GM11168 (cell line): ENCODE data around the gene APOC3.

Experiments
- in situ Hi-C: fragments of 300-500 bp; cut with MboI; formaldehyde crosslinking; loops from one replicate; pipeline ENCODE4 v1.12.0; 2022; ENCODE audit warnings: low sequenced_read_pairs; ENCODE audit not compliant: unreplicated experiment

APOC3 gene

DNA sequence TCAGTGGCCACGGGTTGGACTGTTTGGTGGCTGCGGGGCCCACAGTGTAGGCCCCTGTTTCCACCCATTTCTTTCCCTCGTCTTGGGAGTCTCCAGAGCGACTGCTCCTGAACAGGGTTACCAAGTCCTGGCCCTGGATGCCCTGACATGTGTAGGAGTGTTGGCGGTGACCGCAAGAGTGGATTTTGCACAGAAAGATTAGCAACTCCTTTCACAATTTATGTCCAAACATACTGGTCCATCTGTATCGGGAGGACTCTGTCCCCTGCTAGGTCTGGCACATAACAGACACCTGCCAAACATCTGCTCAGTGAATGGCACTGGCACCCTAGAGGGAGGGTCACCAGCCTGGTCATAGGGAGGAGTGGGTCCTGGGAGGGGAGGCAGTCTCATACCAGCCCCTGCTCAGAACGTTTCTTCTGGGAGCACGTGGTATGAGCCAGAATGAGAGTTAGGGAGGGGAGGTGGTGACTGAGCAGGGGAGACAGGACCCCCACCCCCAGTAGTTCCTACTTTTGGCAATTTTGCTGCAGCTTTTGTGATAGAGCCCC lies 11.1 kb downstream of the APOC3 start:
- in situ Hi-C loops: no loop called here

DNA sequence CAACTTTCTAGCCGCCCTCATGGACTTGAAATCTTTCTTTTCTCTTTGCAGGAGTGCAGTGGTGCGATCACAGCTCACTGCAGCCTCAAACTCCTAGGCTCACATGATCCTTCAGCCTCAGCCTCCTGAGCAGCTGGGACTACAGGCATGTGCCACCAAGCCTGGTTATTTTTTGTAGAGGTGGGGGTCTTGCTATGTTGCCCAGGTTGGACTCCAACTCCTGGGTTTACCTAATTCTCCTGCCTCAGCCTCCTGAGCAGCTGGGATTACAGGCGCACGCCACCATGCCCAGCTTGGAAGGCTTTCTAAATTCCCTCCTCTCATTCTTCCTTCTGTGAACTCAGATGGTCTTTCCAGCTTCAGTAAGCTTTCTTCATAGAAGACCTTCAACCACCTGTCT lies 12.4 kb downstream of the APOC3 start:
- in situ Hi-C loops: no loop called here

DNA sequence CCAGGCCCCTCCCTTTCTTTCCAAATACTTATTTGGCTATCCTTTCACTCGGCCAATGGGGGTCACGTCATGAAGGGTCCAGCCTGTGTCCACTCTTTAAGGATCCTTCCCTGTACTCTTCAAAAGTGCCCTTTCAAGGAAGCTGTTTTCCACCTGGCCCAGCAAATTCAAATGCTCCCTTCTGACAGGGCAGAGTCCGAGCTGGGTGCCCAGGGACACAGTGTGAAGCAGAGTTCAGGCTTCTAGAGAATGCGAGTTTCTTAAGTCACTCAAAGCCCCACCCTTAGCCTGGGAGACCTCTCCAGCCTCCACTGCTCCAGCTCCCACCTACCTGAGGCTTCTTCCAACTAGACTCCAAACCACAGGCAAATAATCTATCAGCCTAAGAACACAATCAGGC lies 13.2 kb downstream of the APOC3 start:
- in situ Hi-C loops: no loop called here

DNA sequence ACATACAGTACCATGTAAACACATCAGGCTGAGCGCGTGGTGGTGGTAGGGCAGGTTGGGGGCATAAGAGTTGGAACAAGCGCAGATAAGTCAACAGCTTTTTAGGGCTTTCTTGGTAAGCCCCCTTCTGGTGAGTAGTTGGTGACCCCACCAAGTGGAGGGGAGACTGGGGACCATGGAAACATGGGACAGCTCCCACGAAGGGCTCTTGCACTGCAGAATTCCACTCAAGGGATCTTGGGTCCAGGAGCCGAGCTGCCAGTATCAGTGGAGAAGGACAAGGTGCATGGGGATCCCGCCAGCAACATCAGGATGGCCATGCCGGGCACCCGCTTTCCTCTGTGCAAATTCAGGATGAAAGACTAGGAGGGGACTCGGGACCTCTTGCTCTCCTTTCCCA lies 14.0 kb downstream of the APOC3 start:
- in situ Hi-C loops: no loop called here

DNA sequence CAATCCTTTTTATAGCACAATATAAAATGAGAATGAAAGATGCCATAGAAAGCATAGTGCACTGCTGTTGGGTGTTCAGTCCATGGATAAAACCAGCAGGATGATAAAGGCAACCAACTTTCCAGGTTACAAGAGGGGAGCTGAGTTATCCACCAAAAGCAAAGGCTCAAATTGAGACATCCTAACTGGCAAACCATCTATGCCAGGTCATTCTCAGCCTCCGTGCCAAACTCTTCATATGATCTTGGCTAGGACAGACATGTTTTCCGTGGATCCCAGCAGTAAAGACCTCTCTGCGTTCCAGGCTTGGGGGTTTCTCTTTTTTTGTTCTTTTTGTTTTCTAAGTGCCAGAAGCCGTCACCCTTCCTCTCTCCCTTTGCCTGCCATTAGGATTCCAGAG lies 15.0 kb downstream of the APOC3 start:
- in situ Hi-C loops: no loop called here

DNA sequence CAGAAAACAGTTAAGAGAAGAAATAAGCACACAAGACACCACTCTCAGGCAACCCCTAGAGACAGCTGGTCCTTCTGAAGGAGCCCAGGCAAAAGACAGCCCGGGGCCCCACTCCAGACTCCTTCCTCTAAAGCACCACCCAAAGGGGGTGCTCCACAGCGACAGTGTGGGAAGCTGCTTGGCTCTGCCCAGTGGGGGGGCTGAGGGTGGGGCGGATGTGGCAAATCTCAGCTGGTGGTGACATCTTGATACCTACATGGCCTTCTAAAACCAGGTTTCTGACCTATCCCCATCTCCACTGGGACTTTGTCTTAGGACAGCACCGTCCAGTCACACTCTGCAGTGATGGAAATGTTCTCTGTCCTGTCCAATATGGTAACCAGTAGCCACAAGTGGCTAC lies 17.9 kb downstream of the APOC3 start:
- in situ Hi-C loops: no loop called here

DNA sequence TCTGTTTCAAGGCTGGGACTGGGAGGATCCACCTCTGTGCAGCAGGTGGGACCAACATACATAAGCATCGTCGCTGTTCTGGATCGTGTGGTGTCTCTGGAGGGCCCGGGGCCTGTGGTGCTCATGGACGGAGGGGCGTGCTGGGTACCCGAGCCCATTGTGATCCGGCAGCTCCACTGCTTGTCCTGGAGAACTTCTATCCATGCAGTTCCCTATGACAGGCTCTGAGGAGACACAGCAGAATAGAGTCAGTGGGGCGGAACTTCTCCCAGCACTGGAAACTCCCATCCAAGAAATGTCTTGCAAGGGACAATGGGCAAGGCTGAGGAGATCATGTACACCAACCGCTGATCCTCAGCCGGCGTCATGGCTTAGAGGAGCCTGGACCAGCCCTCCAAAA lies 19.4 kb downstream of the APOC3 start:
- in situ Hi-C loops: no loop called here

DNA sequence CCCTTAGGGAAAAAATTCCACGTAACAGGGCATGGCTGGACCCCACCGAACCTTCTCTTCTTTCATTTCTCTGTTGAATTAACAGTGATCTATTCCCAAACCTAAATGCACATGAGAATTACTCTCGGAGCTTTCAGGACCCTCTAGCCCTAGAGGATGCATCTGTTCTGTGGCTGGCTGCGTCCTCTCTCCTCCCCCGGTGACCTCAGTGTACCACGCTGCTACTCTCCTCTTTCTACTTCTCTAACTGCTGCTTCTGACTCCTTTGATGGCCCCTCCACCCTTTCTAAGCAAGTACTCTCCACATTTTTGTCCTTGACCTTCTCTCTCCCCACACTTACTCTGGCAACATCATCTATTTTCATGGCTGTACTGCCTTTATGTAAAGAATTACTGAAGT lies 19.8 kb downstream of the APOC3 start:
- in situ Hi-C loops: no loop called here

DNA sequence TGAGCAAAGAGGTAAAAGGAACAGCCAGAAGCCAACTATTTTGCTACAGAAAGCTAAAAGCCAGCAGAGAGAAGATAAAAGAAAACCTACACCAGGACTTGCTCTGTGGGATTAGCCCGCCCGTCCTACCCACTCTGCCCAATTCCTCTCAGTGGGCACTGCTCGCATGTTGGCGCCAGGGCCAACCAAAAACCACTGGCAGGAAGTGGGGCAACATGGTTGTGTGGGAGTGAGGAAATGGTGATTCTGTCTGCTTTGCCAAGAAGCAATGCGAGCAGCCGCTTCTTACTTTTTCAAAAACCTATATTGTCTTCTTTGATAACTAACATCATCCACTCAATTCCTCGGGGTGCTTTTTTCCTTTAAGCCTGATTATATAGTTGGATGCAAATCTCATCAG lies 21.9 kb downstream of the APOC3 start:
- in situ Hi-C loops: no loop called here

DNA sequence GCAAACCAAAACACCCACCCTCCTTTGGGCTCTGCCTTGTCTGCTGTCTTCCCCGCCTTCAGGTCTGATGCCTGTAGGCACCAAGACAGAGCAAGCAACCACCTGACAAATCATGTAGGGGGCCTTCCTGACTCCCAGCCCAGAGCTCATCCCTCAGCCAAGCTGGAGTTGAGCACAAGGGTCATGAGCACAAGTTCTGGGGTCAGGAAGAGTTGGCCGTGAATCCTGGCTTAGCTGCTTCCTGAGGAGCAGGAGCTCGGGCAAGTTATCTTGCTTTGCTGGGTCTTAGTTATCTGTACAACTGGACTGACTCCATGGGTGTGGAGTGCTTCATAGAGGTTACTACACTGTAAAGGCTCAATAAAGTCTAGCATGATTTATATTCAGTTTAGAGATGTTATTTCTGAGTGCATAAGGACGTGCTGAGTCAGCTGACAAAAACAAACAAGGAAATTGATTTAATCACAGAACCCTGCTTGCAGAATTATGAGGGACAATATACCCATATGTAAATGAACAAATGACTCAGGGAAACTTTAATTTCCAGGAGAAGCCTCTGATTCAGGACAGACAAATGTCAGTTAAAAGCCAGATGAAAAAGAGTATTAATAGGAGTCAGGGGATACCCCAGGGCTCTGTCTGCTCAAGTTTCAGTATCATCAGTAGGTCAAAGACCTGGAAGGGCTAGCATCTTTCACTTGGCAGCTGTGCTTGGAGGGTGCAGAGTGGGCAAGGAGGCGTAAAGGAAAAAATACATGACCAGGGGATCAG lies 22.7 kb downstream of the APOC3 start:
- in situ Hi-C loops: no loop called here

DNA sequence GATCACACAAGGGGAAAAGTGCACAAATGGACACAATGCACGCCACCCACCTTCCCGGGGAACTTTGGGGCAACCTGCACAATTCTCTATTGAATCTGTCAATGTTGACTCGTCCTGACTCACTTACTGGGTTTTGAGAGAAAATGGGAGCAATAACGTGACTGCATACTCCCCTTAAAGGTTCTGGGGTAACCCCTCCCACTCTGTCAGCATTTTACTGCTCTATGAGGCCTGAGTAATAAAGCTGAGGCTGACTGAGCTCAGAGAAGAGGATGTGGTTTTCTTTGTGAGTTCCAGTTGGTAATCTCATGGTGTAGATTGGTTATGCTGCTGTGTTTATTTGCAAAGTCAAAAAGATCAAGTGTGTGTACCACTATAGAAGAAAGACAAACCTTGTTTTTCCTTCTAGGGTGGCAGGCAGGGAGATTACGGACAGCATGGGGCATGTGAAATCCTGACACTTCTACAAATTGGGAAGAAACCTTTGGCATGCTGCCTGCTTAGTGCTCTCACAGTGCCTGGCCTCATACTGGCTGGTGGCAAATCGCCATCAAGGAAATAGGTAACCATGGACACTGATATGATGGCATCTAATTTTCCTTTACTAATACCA lies 23.9 kb downstream of the APOC3 start:
- in situ Hi-C loops: no loop called here

DNA sequence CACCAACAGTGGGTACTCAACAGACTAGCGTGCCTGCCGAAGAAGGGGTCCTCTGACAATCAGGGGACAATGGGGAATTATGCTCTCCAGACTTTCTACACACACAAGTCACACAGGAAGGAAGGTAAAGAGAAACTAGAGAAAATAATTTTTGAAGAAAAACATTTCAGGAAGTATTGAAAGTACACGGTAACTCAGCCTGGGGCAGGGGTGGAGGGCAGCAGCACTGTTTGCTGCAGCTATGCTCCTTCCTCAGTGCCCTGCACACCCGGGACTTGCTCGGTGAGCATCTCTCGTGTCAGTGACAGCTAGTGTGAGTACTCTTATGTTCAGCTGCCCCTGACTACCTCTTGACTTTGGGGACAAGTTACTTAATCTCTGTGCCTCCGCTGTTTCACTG lies 25.7 kb downstream of the APOC3 start:
- in situ Hi-C loops: no loop called here

DNA sequence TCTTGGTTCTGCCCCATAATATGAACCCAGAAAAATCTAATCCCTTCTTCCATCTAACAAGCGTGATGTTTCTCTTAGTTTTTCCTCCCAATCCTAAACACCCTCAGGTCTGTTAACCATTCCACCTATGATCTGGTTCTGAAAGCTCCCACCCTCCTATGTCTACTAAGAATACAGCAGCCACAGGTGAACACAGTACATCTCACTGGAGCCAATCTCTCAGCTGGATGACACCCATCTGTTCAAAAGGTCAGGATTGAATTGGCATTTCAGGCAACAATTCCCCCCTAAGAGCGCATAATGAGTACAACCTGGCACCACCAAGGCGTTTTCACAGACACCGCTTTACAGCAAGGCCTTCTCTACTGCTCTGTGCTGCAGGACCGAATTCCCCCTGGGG lies 26.7 kb downstream of the APOC3 start:
- in situ Hi-C loops: no loop called here

DNA sequence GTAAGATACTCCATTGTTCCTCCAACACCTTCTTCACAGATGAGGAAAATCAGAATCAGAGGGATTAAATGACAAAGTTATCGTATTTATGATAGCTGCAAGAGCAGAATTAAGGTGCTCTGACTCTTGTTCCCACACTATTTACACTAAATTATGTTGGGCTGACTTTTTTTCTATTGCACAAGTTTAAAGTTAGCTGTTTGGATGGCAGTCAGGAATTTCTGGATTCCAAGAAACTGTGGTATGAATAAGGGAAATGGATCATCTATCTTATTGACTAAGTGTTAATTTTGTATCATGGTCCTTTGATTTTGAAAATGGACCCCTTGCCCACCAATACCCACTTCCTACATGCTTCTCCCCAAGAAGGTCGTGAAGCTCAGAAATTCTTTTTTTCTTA lies 27.6 kb downstream of the APOC3 start:
- in situ Hi-C loops: no loop called here

DNA sequence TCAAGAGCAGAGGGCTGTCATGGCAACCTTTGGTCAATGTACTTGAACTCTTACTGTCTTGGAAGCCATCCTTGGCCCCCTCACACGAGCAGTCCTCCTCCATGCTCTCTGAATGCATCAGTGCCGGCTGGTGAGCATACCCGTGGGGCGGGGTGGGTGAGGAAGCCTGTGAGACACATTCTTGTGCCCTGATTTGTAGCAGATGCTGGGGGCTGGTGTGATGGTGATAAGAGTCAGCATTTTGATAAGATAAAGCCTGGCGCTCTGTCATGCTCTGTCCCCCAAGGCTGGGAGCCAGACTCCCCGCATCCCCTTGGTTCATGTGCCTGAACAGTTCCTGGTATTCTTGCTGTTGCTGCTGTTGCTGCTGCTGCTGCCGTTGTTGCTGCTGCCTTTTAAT lies 28.2 kb downstream of the APOC3 start:
- in situ Hi-C loops: no loop called here

DNA sequence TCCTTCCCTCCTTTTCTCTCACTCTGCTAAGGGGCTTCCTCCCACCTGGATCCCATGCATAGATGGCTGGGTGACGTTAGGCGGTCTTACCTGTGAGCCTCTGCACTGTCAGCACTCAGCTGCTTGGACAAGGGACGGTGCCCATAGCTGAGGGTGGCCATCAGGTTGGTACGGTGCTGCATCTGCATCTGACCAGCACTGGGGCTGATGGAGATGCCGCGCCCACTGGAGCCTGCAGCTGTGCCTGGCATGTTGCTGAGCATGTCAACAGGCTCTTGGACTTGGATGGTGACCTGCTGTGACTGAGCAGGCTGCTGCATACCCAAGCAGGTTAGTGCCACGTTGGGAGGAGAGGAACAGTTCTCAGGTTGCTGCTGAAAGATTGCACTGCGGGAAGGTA lies 29.5 kb downstream of the APOC3 start:
- in situ Hi-C loops: no loop called here

DNA sequence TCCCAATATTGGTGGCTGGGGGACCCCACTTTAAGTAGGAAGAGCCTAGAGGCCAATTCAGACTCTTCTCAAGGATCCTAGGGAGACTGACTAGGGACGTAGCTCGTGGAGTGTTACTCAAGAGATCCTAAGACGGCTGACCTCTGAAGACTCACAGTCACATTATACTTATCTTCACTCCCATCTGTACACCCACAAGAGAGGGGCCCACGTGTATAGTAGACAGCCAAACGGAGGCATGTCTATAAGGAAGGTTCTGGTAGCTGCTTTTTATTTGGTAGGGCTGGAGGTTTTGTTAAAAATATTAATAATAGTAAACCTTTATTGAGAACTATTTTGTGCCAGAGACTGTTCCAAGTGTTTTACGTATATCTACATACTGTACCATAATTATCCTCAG lies 30.6 kb downstream of the APOC3 start:
- in situ Hi-C loops: no loop called here

DNA sequence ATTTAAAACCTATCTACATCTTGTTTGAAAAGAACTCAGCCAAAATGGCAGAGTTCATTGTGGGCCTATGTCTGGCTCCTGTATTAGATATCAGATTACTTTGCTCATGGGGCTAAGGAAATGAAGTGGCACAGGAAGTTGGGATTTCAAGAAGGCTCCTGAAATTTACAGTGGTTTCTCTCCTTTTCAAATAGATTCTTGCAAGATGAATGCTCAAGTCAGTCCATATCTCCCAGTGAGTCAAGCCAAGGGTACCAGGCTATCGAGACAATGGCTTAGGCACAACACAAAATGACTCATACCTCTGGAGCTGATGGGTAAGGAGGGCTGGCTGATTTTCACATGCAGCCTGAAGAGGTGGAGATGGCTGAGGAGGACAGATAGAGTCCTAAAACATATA lies 31.8 kb downstream of the APOC3 start:
- in situ Hi-C loops: no loop called here

DNA sequence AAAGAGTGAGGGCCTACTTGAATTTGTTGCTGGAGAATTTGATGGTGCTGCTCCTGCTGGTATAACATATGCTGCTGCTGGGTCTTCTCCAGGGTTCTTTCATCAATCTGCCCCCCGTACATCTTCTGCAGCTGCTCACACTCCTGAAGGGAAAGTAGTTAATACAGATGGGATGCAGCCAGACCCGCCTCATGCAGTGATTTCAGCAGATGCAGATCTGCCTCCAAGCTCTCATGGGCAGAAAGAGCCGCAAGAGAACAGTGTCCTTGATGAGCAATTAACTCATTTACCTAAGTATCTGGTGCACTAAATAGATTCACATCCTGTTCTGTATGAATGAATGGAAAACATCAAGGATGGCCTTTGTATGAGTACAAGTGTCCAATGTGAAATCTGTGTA lies 32.5 kb downstream of the APOC3 start:
- in situ Hi-C loops: no loop called here

DNA sequence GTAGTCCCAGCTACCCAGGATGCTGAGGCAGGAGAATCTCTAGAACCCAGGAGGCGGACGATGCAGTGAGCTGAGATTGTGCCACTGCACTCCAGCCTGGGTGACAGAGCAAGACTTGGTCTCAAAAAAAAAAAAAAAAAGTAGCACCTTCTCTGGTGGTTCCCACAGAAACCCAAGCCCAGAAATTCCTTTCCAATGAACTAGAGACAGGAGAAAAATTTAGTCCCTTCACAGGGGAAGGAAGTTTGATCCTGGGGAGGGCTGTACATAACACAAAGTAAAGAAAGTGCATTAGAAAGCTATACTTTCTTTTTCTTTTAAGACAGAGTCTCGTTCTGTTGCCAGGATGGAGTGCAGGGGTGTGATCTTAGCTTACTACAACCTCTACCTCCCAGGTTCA lies 33.2 kb downstream of the APOC3 start:
- in situ Hi-C loops: no loop called here

DNA sequence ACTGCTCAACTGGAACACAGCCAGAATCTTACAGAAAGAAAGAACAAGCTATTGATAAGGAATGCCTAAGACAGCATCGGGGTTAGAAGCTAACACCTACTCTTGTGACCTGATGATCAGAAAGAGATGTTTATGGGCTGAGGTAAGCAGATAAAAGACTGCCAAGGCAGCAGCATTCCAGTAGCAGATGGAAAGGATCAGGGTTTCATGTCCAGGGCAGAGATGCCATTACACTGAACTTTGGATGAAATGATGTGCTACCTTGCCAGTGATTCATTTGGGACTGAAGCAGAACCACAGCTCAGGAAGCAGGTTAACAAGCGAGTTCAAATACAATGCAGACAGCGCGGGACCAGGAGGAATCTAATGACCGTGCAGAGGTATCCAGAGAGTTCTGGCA lies 34.8 kb downstream of the APOC3 start:
- in situ Hi-C loops: no loop called here

DNA sequence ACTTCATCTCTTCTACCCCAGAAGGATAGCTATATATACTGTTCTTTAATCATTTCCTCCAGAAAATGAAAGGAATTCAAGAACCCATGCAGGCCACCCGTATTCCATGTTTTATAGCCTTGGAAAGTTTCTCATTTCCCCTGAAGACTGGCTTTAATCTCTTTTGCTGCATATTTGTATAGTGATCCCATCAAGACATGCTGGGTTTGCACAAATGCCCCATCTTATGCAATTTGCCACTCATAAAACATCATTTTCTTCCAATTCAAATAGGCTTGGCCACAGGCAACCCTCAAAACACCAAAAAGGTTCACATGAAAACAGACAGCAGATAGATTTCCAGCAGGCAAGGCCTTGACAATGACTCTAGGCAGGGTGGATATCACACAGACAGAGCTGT lies 36.0 kb downstream of the APOC3 start:
- in situ Hi-C loops: no loop called here
